GM19238 (cell line): ENCODE results near the gene EGR4.
"Not testable (repeated sequence)": the region's sequence is repeated elsewhere in the genome, so short reads cannot be mapped to it uniquely, and the experiment has no call there.

Source experiments
- DNase-seq: peaks from one replicate; pipeline ENCODE4 v3.0.0; 2011; ENCODE audit warnings: low spot score; ENCODE audit not compliant: insufficient read length

Gene EGR4

GRCh38 chr2:73263540-73264331 lies 29.6 kb downstream of the EGR4 start:
- DNase-seq, result no peak

GRCh38 chr2:73262691-73263429 lies 30.5 kb downstream of the EGR4 start:
- DNase-seq, result not testable (repeated sequence)

GRCh38 chr2:73262108-73262651 lies 31.2 kb downstream of the EGR4 start:
- DNase-seq, result no peak

GRCh38 chr2:73260338-73260984 lies 32.9 kb downstream of the EGR4 start:
- DNase-seq, result no peak

- DNase-seq, result no peak
These were observed 33.5 kb downstream of the EGR4 start for GRCh38 chr2:73259704-73260337.

GRCh38 chr2:73259276-73259675 lies 34.1 kb downstream of the EGR4 start:
- DNase-seq, result no peak

GRCh38 chr2:73258913-73259215 lies 34.5 kb downstream of the EGR4 start:
- no peak for DNase-seq

GRCh38 chr2:73258186-73258912 lies 35.0 kb downstream of the EGR4 start:
- DNase-seq, result no peak

- DNase-seq, result no peak
These were observed 35.8 kb downstream of the EGR4 start for GRCh38 chr2:73257425-73258125.

- no peak for DNase-seq
These were observed 36.3 kb downstream of the EGR4 start for GRCh38 chr2:73257021-73257420.

- DNase-seq, result no peak
These were observed 36.8 kb downstream of the EGR4 start for GRCh38 chr2:73256618-73256922.

- no peak for DNase-seq
These were observed 37.3 kb downstream of the EGR4 start for GRCh38 chr2:73255907-73256617.

- no peak for DNase-seq
These were observed 38.2 kb downstream of the EGR4 start for GRCh38 chr2:73255007-73255644.

GRCh38 chr2:73254343-73255006 lies 38.9 kb downstream of the EGR4 start:
- DNase-seq, result no peak

GRCh38 chr2:73253901-73254300 lies 39.4 kb downstream of the EGR4 start:
- no peak for DNase-seq

GRCh38 chr2:73253400-73253799 lies 39.9 kb downstream of the EGR4 start:
- DNase-seq, result no peak

- no peak for DNase-seq
These were observed 40.9 kb downstream of the EGR4 start for GRCh38 chr2:73252238-73253027.
